Measurements from ENCODE around the gene C2CD2. TPM values are rescaled to one million over a fixed set of nuclear protein-coding genes. Genes with fewer than 3 reads are reported as not detected.

C2CD2 gene
- total and polyA plus RNA-seq, 9 donors: 18.9 to 61.5 (median 37.4) TPM

GRCh38 chr21:41885341-41886024 is 68.3 kb downstream of the C2CD2 start:
- Histone ChIP-seq H3K36me3 (no peaks in the 10 kb centered on the region), H3K27ac (no peak overlapping the region), H3K27me3 (no peaks in the 10 kb centered on the region), H3K4me1 (ENCODE audit: insufficient read depth) (no peaks in the 10 kb centered on the region), H3K9me3 (no peaks in the 10 kb centered on the region), H3K4me3 (no peak overlapping the region)
- DNase-seq: no peak
- WGBS, 3 donors: 33 to 49% (median 49%) methylated on average over 22 of the region's 22 CpGs
- intact Hi-C loops (cut with DNase I): loop anchor here in 1 of 4 donors (10.0 kb wide), 1 partner anchor 69 kb away; the partner anchor contains the start of gene C2CD2
- no peak for TF ChIP-seq EP300 (IDR thresholded peaks at IDR 0.05)
- TF ChIP-seq CTCF (IDR thresholded peaks at IDR 0.05): no peak
- no peak for TF ChIP-seq POLR2A (IDR thresholded peaks at IDR 0.05)

DNA sequence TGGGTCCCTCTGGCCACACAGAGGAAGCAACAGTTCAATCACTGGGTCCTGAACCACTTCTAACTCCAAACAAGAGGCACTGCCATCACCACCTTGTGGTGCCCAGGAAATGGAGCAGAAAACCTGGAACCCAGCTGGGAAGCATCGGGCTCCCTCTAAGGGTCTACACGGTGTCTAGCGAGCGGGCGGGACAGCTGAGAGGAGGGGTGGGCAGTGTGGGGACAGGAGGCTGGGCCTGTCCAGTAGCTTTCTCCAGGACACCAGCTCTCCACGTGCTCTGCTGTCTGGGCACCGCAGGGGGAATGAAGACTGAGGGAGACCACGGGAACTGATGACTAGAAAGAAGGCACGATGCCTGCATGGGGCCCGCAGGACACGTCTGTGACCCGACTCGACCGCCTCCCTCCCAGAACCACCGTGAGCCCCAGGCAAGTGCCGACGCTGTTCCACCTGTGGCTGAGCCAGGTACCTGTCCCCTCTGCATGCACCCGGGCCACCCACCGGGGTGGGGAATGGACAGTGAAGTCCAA is 69.3 kb downstream of the C2CD2 start:
- DNase-seq: no peak
- no peaks in the 10 kb centered on the region for H3K9me3 ChIP-seq
- H3K4me3 ChIP-seq: no peak overlapping the region
- no peaks in the 10 kb centered on the region for H3K36me3 ChIP-seq
- TF ChIP-seq CTCF (IDR thresholded peaks at IDR 0.05) (no peak), POLR2A (IDR thresholded peaks at IDR 0.05) (no peak), EP300 (IDR thresholded peaks at IDR 0.05) (no peak)
- 84 to 88% (median 85%) methylated on average over 19 of the region's 19 CpGs for WGBS, 3 donors
- no peaks in the 10 kb centered on the region for H3K4me1 ChIP-seq (ENCODE audit: insufficient read depth)
- H3K27me3 ChIP-seq: no peaks in the 10 kb centered on the region
- H3K27ac ChIP-seq: no peak overlapping the region
- intact Hi-C loops (cut with DNase I): loop anchor here in 1 of 4 donors (10.0 kb wide), 1 partner anchor 70 kb away; the partner anchor contains the start of gene C2CD2

- H3K27me3 ChIP-seq: no peaks in the 10 kb centered on the region
- 84 to 90% (median 89%) methylated on average over 5 of the region's 5 CpGs for WGBS, 3 donors
- intact Hi-C loops (cut with DNase I): loop anchor here in 1 of 4 donors (10.0 kb wide), 1 partner anchor 71 kb away; the partner anchor contains the start of gene C2CD2
- no peaks in the 10 kb centered on the region for H3K4me1 ChIP-seq (ENCODE audit: insufficient read depth)
- no peak for TF ChIP-seq EP300 (IDR thresholded peaks at IDR 0.05)
- TF ChIP-seq CTCF (IDR thresholded peaks at IDR 0.05): no peak
- H3K27ac ChIP-seq: no peak overlapping the region
- DNase-seq: no peak
- H3K9me3 ChIP-seq: no peaks in the 10 kb centered on the region
- no peaks in the 10 kb centered on the region for H3K36me3 ChIP-seq
- H3K4me3 ChIP-seq: no peak overlapping the region
These were observed 70.2 kb downstream of the C2CD2 start for GRCh38 chr21:41883582-41883981.

DNA sequence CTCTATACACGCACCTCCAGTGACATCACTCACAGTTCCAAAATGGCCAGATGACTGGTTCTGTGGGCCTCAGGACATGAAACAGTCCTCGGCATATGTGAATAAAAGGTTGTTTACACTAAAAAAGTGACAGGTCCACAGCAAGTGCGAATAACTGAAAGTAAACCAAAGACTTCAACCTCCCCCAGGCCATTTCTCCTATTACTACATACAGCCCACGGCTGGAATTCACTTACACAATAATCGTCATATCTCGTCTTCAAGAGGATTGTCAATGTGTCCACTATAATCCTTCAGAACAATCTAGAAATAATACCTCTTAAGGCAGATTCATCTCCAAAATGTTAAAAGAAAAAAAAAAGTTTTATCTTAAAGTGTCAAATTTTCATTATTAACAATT is 72.8 kb downstream of the C2CD2 start:
- Histone ChIP-seq H3K4me1 (ENCODE audit: insufficient read depth) (peaks cover 7% of the 10 kb centered on the region), H3K27ac (no peak overlapping the region), H3K4me3 (no peak overlapping the region), H3K36me3 (no peaks in the 10 kb centered on the region), H3K9me3 (no peaks in the 10 kb centered on the region), H3K27me3 (no peaks in the 10 kb centered on the region)
- no peak for DNase-seq
- WGBS, 3 donors: 91 to 94% (median 93%) methylated on average over 6 of the region's 6 CpGs
- no peak for TF ChIP-seq CTCF (IDR thresholded peaks at IDR 0.05)
- no peak for TF ChIP-seq EP300 (IDR thresholded peaks at IDR 0.05)
- no peak for TF ChIP-seq POLR2A (IDR thresholded peaks at IDR 0.05)
- intact Hi-C loops (cut with DNase I): loop anchor here in 1 of 4 donors (10.0 kb wide), 1 partner anchor 74 kb away; the partner anchor contains the start of gene C2CD2
